Measurements from ENCODE around the gene ACTR10.
A peak's percentile ranks its signal among the peaks of the same experiment; 100 is the strongest.
"Not testable (repeated sequence)": the region's sequence is repeated elsewhere in the genome, so short reads cannot be mapped to it uniquely, and the experiment has no call there.

Gene ACTR10

GRCh38 chr14:58227096-58227819 is 27.3 kb downstream of the ACTR10 start:
- no peak for DNase-seq

- DNase-seq = peak; percentile 23
These were observed 38.6 kb downstream of the ACTR10 start for GRCh38 chr14:58238252-58239243.

- peak; percentile 66 for DNase-seq
These were observed 39.6 kb downstream of the ACTR10 start for GRCh38 chr14:58239244-58240195.

GRCh38 chr14:58243790-58244555 is 44.0 kb downstream of the ACTR10 start:
- DNase-seq = peak; percentile 51

GRCh38 chr14:58244556-58245387 is 44.8 kb downstream of the ACTR10 start, which contains the start of gene PSMA3:
TSS of gene PSMA3 (plus strand) at chr14:58244843. CDS start at chr14:58244921, 78 bp downstream.
- peak; percentile 98 for DNase-seq

- no peak for DNase-seq
These were observed 45.6 kb downstream of the ACTR10 start for GRCh38 chr14:58245562-58245961.

GRCh38 chr14:58249611-58250010 is 49.7 kb downstream of the ACTR10 start:
- no peak for DNase-seq

- no peak for DNase-seq
These were observed 58.2 kb downstream of the ACTR10 start for GRCh38 chr14:58258156-58258555.

- DNase-seq = not testable (repeated sequence)
These were observed 62.1 kb downstream of the ACTR10 start for GRCh38 chr14:58262005-58262404.

- no peak for DNase-seq
These were observed 65.5 kb downstream of the ACTR10 start for GRCh38 chr14:58265401-58265800.

GRCh38 chr14:58270628-58271027 is 70.7 kb downstream of the ACTR10 start:
- peak; percentile 31 for DNase-seq

- peak; percentile 22 for DNase-seq
These were observed 72.8 kb downstream of the ACTR10 start for GRCh38 chr14:58272588-58273372.

GRCh38 chr14:58274881-58275280 is 74.9 kb downstream of the ACTR10 start:
- DNase-seq = no peak

- no peak for DNase-seq
These were observed 75.7 kb downstream of the ACTR10 start for GRCh38 chr14:58275527-58276190.

GRCh38 chr14:58276208-58276607 is 76.3 kb downstream of the ACTR10 start:
- DNase-seq = no peak

GRCh38 chr14:58278177-58278576 is 78.2 kb downstream of the ACTR10 start:
- DNase-seq = no peak

- peak; percentile 96 for DNase-seq
These were observed 81.2 kb downstream of the ACTR10 start for GRCh38 chr14:58280954-58281787.

GRCh38 chr14:58281969-58282368 is 82.0 kb downstream of the ACTR10 start:
- no peak for DNase-seq
